ENCODE data around the gene ARHGAP4. TPM values are rescaled to one million over a fixed set of nuclear protein-coding genes. Genes with fewer than 3 reads are reported as not detected.

ARHGAP4 gene
- total RNA-seq, 4 donors from 2014 or later: 44.9 to 52.4 (median 49.9) TPM

DNA sequence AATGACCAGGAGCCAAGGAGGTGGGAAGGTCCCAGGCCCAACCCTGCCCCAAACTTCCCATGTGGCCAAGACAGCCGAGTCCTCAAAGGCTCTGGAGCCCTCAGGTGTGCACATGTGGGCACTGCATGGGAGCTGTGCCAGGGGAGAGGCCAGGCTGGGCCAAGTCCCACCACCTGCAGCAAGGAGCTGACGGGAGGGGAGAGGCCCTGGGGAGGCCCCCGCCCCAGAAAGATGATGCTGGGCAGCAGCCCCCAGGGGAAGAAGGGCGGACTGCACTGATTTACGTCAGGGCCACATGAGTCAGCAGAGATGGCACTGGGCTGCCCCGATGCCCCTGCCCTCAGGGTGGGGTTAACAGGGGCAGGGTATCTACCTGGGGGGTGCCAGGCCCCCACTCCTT is 41.5 kb downstream of the ARHGAP4 start:
- intact Hi-C loops (cut with DNase I; ENCODE audit: low total_unique reads): no loop called here
- in situ Hi-C loops (cut with MboI; ENCODE audit: low pct_ligation_motif_present in 1 of 4, low pct_unique_long_range_greater_than_20kb in 1 of 4, low sequenced_read_pairs in 3 of 4): no loop called here
- peaks cover 61% of the 10 kb centered on the region for H3K27me3 ChIP-seq
- 62% methylated on average over 6 of the region's 6 CpGs; no CpG with 5 or more reads in 1 of the 2 donors for WGBS, 2 donors (ENCODE audit: low coverage in 1 of 2)
- no peak for DNase-seq
- no peak overlapping the region for H3K27ac ChIP-seq
- no peak overlapping the region for H3K4me3 ChIP-seq
- H3K9me3 ChIP-seq: no peaks in the 10 kb centered on the region
- TF ChIP-seq EP300 (IDR thresholded peaks at IDR 0.05; ENCODE audit: low read depth) (no peak), POLR2AphosphoS5 (IDR thresholded peaks at IDR 0.05) (no peak)
- peaks cover 0 to 6% (median 3%) of the 10 kb centered on the region in 4 donors for H3K4me1 ChIP-seq
- H3K36me3 ChIP-seq: no peaks in the 10 kb centered on the region

DNA sequence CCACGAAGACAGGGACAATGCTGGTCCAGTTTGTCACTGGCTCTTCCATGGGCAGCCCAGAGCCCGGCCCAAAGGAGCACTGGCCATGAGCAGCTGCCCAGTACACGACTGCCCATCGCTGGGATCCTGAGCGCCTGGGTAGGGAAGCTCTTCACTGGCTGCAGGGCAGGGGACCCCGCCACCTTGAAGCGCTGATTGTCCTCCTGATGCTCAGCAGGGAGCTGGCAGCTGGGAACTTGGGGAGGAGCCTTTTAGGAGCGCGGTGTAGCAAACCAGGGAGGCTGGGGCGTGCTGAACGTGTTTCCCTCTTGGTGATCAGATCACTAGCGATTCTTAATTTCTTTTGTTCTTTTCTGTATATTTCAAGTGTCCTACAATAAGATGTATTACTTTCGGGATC is 41.9 kb downstream of the ARHGAP4 start:
- TF ChIP-seq POLR2A (IDR thresholded peaks at IDR 0.05) (no peak), POLR2AphosphoS5 (IDR thresholded peaks at IDR 0.05) (no peak), EP300 (IDR thresholded peaks at IDR 0.05; ENCODE audit: low read depth) (no peak)
- TF ChIP-seq, protein P1, sequence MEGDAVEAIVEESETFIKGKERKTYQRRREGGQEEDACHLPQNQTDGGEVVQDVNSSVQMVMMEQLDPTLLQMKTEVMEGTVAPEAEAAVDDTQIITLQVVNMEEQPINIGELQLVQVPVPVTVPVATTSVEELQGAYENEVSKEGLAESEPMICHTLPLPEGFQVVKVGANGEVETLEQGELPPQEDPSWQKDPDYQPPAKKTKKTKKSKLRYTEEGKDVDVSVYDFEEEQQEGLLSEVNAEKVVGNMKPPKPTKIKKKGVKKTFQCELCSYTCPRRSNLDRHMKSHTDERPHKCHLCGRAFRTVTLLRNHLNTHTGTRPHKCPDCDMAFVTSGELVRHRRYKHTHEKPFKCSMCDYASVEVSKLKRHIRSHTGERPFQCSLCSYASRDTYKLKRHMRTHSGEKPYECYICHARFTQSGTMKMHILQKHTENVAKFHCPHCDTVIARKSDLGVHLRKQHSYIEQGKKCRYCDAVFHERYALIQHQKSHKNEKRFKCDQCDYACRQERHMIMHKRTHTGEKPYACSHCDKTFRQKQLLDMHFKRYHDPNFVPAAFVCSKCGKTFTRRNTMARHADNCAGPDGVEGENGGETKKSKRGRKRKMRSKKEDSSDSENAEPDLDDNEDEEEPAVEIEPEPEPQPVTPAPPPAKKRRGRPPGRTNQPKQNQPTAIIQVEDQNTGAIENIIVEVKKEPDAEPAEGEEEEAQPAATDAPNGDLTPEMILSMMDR (IDR thresholded peaks at IDR 0.05): no peak
- intact Hi-C loops (cut with DNase I; ENCODE audit: low total_unique reads) (no loop called here), in situ Hi-C loops (cut with MboI; ENCODE audit: low pct_ligation_motif_present in 1 of 4, low pct_unique_long_range_greater_than_20kb in 1 of 4, low sequenced_read_pairs in 3 of 4) (no loop called here)
- Histone ChIP-seq H3K27me3 (peaks cover 65% of the 10 kb centered on the region), H3K4me3 (no peak overlapping the region), H3K36me3 (no peaks in the 10 kb centered on the region), H3K4me1 (peaks cover 0 to 6% (median 3%) of the 10 kb centered on the region in 4 donors), H3K9me3 (no peaks in the 10 kb centered on the region), H3K27ac (no peak overlapping the region)
- WGBS, 2 donors (ENCODE audit: low coverage in 1 of 2): 40 to 65% methylated on average over 3 to 13 of the region's 13 CpGs
- no peak for DNase-seq

DNA sequence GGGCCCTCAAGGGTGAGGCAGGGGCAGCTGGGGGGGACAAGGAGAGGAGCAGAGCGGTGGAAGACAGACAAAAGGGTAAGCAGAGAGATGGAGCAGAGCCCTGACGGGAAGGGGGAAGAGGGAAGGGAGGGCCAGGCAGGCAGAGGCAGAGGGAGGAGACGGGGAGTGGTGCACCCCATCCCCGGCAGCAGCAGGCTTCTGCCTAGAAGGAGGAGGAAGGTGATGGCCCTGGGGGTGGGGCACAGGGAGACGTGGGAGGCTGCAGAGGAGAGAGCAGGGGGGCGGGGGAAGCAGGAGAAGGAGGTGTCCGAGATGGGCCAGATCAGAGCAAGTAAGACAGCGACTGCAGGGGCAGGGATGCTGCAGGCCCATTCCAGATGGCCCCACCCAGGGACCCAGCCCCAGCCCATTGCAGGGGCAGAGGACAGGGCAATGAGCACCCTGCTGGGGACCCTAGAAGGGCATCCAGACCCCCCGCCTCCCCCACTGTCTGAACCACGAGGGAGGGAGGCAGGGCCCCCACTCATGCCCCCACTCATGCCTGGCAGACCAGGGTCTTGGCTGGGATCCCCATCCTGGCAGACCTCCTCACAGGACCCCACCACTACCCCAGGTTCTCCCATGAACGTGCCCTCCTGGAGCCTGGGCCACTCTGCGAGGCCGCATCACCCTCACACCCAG is 42.8 kb downstream of the ARHGAP4 start:
- in situ Hi-C loops (cut with MboI; ENCODE audit: low pct_ligation_motif_present in 1 of 4, low pct_unique_long_range_greater_than_20kb in 1 of 4, low sequenced_read_pairs in 3 of 4) (no loop called here), intact Hi-C loops (cut with DNase I; ENCODE audit: low total_unique reads) (no loop called here)
- Histone ChIP-seq H3K4me3 (no peak overlapping the region), H3K27ac (no peak overlapping the region), H3K27me3 (peaks cover 65% of the 10 kb centered on the region), H3K9me3 (no peaks in the 10 kb centered on the region), H3K36me3 (no peaks in the 10 kb centered on the region), H3K4me1 (peaks cover 0 to 6% (median 3%) of the 10 kb centered on the region in 4 donors)
- no peak for TF ChIP-seq POLR2A (IDR thresholded peaks at IDR 0.05)
- no peak for TF ChIP-seq EP300 (IDR thresholded peaks at IDR 0.05; ENCODE audit: low read depth)
- TF ChIP-seq POLR2AphosphoS5 (IDR thresholded peaks at IDR 0.05): no peak
- TF ChIP-seq, protein P1 (IDR thresholded peaks at IDR 0.05): no peak
- no peak for DNase-seq
- WGBS, 2 donors (ENCODE audit: low coverage in 1 of 2): 55% methylated on average over 13 of the region's 13 CpGs; no CpG with 5 or more reads in 1 of the 2 donors

DNA sequence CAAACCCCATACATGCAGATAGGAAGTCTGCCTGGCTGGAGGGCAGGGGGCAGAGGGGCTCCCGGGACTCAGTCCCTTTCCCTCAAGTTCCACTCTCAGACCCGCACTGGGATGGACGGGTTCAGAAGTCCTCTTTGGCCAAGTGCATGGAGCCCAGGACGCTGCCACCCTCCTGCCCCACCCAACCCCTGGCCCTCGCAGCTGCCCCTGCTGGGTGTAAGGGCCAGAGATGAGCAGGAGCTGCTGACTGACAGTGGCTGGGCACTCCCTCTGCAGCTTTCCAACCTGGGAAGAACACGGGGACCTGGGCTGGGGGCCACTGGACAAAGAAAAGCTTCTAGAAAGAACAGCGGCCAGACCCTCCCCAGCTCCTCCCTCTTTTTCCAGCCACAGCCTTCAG is 43.5 kb downstream of the ARHGAP4 start:
- H3K27me3 ChIP-seq: peaks cover 65% of the 10 kb centered on the region
- DNase-seq: no peak

More for the DNA sequence above, 43.5 kb downstream of the ARHGAP4 start:
- Histone ChIP-seq H3K9me3 (no peaks in the 10 kb centered on the region), H3K4me3 (no peak overlapping the region), H3K4me1 (peaks cover 0 to 6% (median 3%) of the 10 kb centered on the region in 4 donors), H3K36me3 (no peaks in the 10 kb centered on the region), H3K27ac (no peak overlapping the region)
- in situ Hi-C loops (cut with MboI; ENCODE audit: low pct_ligation_motif_present in 1 of 4, low pct_unique_long_range_greater_than_20kb in 1 of 4, low sequenced_read_pairs in 3 of 4): no loop called here
- 73% methylated on average over 3 of the region's 7 CpGs; no CpG with 5 or more reads in 1 of the 2 donors for WGBS, 2 donors (ENCODE audit: low coverage in 1 of 2)
- intact Hi-C loops (cut with DNase I; ENCODE audit: low total_unique reads): no loop called here
- TF ChIP-seq, protein P1 (IDR thresholded peaks at IDR 0.05): no peak
- TF ChIP-seq POLR2A (IDR thresholded peaks at IDR 0.05): no peak
- no peak for TF ChIP-seq POLR2AphosphoS5 (IDR thresholded peaks at IDR 0.05)
- TF ChIP-seq EP300 (IDR thresholded peaks at IDR 0.05; ENCODE audit: low read depth): no peak
